NK-92 (cell line): ENCODE measurements around the gene CRHR2.

Experiments
- DNase-seq: peaks from one replicate; lab custom pipeline; 2025; ENCODE audit not compliant: unreplicated experiment; lab: John Stamatoyannopoulos, UW

The CRHR2 gene

GRCh38 chr7:30707391-30708357, 25.4 kb upstream of the CRHR2 start:
- DNase-seq, result no peak

- DNase-seq, result no peak
Measured at GRCh38 chr7:30706908-30707307, 24.7 kb upstream of the CRHR2 start.

- no peak for DNase-seq
Measured at GRCh38 chr7:30706316-30706715, 24.1 kb upstream of the CRHR2 start.

GRCh38 chr7:30705596-30705995, 23.3 kb upstream of the CRHR2 start:
- DNase-seq, result no peak

- no peak for DNase-seq
Measured at GRCh38 chr7:30705008-30705407, 22.8 kb upstream of the CRHR2 start.

- DNase-seq, result no peak
Measured at GRCh38 chr7:30703756-30704155, 21.5 kb upstream of the CRHR2 start.

GRCh38 chr7:30702200-30702599, 19.9 kb upstream of the CRHR2 start:
- no peak for DNase-seq

GRCh38 chr7:30700941-30701340, 18.7 kb upstream of the CRHR2 start:
- no peak for DNase-seq

- DNase-seq, result no peak
Measured at GRCh38 chr7:30699706-30700495, 17.6 kb upstream of the CRHR2 start.

- no peak for DNase-seq
Measured at GRCh38 chr7:30698481-30698880, 16.2 kb upstream of the CRHR2 start.

GRCh38 chr7:30697719-30698460, 15.6 kb upstream of the CRHR2 start:
- DNase-seq, result no peak

GRCh38 chr7:30694774-30695721, 12.8 kb upstream of the CRHR2 start:
- no peak for DNase-seq

GRCh38 chr7:30694218-30694745, 12.0 kb upstream of the CRHR2 start:
- no peak for DNase-seq

- no peak for DNase-seq
Measured at GRCh38 chr7:30692882-30693281, 10.6 kb upstream of the CRHR2 start.

- DNase-seq, result no peak
Measured at GRCh38 chr7:30692438-30692837, 10.2 kb upstream of the CRHR2 start.

GRCh38 chr7:30690011-30690410, 7.8 kb upstream of the CRHR2 start:
- DNase-seq, result no peak

- no peak for DNase-seq
Measured at GRCh38 chr7:30688718-30689221, 6.5 kb upstream of the CRHR2 start.

GRCh38 chr7:30687604-30688003, 5.3 kb upstream of the CRHR2 start:
- no peak for DNase-seq

- no peak for DNase-seq
Measured at GRCh38 chr7:30684351-30684750, 2.1 kb upstream of the CRHR2 start.

GRCh38 chr7:30683816-30684215, 1.6 kb upstream of the CRHR2 start:
- DNase-seq, result no peak
